OCI-LY3 (cell line): ENCODE data around the gene MUC2.

Experiments
- H2AFZ ChIP-seq: fragments of 200-600, 300-600 bp; shearing (Covaris generic); 2 replicates; pipeline ENCODE4 v1.6.0; 2014; ENCODE audit warnings: antibody characterized with exemption, low read depth, low read length
- H3K27ac ChIP-seq: fragments of 200-600, 300-600 bp; sonication (generic); 2 replicates; pipeline ENCODE4 v1.5.1; 2014; ENCODE audit warnings: mild to moderate bottlenecking, low read length, moderate library complexity, mixed read lengths
- H3K27me3 ChIP-seq: fragments of 200-600, 300-600 bp; sonication (generic); 2 replicates; pipeline ENCODE4 v1.6.1; 2014; ENCODE audit warnings: low read depth, low read length, mixed read lengths
- H3K36me3 ChIP-seq: fragments of 200-600, 300-600 bp; sonication (generic); replicated peaks from 2 replicates; pipeline ENCODE3; 2014; ENCODE audit warnings: low read depth, low read length, mixed read lengths
- H3K4me1 ChIP-seq: fragments of 300-600, 200-600 bp; sonication (generic); 2 replicates; pipeline ENCODE4 v1.6.1; 2014; ENCODE audit warnings: low read length, mixed read lengths
- H3K4me2 ChIP-seq: fragments of 200-600, 300-600 bp; sonication (generic); 2 replicates; pipeline ENCODE4 v1.6.1; 2014; ENCODE audit warnings: low read length, mixed read lengths
- H3K4me3 ChIP-seq: fragments of 300-600, 200-600 bp; sonication (generic); 2 replicates; pipeline ENCODE4 v1.5.1; 2014; ENCODE audit warnings: antibody characterized with exemption, mild to moderate bottlenecking, low read length, moderate library complexity
- H3K79me2 ChIP-seq: fragments of 300-600, 200-600 bp; shearing (Covaris generic); 2 replicates; pipeline ENCODE4 v1.6.1; 2014; ENCODE audit warnings: mild to moderate bottlenecking, low read length, mixed read lengths
- H3K9ac ChIP-seq: fragments of 300-600, 200-600 bp; shearing (Covaris generic); 2 replicates; pipeline ENCODE4 v1.6.0; 2014; ENCODE audit warnings: mild to moderate bottlenecking, low read length, moderate library complexity
- H3K9me3 ChIP-seq: fragments of 200-600, 300-600 bp; shearing (Covaris generic); 2 replicates; pipeline ENCODE4 v1.6.1; 2014; ENCODE audit warnings: low read length, mixed read lengths; ENCODE audit not compliant: insufficient read depth
- H4K20me1 ChIP-seq: fragments of 200-600, 300-600 bp; sonication (generic); 2 replicates; pipeline ENCODE4 v1.6.1; 2016; ENCODE audit warnings: low read length, mixed read lengths; ENCODE audit not compliant: insufficient read depth
- CTCF ChIP-seq: fragments of 200-600, 300-600 bp; sonication (generic); IDR thresholded peaks from 2 replicates; pipeline ENCODE4 v1.5.1; 2014; ENCODE audit warnings: antibody characterized with exemption, low read length, low read depth
- EZH2phosphoT487 ChIP-seq: fragments of 200-600 bp; shearing (Covaris generic); IDR thresholded peaks from 2 replicates; pipeline ENCODE4 v1.6.1; 2018; ENCODE audit warnings: antibody characterized with exemption, mixed run types, low read depth

Gene MUC2

DNA sequence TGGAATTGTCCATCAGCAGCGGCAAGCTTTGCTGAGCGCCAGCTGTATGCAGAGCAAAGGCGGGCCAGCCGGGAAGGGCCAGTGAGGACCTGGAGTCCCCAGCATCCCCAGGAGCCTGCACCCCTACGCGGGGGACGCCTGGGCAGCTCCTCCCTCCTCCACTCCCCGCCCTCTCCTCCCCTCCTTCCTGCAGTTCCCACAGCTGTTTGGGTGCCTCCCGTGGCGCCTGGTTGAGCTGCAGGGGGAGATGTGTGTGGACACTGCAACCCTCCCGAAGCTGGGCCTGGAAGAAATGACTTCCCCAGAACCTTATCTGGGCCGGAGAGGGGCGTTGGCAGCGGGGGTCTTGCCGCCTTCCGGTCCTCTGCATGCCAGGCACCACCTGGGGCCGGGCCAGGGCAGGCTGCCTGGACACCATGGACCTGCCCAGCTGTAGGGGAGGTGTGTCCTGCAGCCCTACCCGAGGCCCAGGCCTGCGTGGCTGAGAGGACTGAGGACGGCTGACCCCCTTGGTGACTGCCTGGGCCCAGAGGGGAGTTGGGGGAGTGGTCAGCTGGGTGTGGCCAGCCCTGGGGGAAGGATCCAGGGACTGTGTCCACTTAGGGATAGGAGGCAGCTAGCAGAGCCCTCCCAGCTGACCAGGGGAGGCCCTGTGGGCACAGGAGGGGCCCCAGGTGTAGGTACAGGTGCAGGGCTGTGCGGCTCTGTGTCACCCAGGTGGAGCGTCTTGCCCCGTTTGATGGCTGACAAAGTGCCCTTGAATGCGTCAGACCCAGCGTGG lies 21.4 kb upstream of the MUC2 start:
- Histone ChIP-seq H3K4me3 (no peak overlapping the region), H3K27ac (no peak overlapping the region), H3K9ac (no peak overlapping the region), H3K9me3 (no peaks in the 10 kb centered on the region), H3K27me3 (no peaks in the 10 kb centered on the region), H3K36me3 (no peaks in the 10 kb centered on the region), H2AFZ (no peak overlapping the region), H3K4me1 (no peaks in the 10 kb centered on the region), H4K20me1 (no peaks in the 10 kb centered on the region), H3K4me2 (no peak overlapping the region), H3K79me2 (no peaks in the 10 kb centered on the region)
- no peak for TF ChIP-seq EZH2phosphoT487
- TF ChIP-seq CTCF, result no peak

DNA sequence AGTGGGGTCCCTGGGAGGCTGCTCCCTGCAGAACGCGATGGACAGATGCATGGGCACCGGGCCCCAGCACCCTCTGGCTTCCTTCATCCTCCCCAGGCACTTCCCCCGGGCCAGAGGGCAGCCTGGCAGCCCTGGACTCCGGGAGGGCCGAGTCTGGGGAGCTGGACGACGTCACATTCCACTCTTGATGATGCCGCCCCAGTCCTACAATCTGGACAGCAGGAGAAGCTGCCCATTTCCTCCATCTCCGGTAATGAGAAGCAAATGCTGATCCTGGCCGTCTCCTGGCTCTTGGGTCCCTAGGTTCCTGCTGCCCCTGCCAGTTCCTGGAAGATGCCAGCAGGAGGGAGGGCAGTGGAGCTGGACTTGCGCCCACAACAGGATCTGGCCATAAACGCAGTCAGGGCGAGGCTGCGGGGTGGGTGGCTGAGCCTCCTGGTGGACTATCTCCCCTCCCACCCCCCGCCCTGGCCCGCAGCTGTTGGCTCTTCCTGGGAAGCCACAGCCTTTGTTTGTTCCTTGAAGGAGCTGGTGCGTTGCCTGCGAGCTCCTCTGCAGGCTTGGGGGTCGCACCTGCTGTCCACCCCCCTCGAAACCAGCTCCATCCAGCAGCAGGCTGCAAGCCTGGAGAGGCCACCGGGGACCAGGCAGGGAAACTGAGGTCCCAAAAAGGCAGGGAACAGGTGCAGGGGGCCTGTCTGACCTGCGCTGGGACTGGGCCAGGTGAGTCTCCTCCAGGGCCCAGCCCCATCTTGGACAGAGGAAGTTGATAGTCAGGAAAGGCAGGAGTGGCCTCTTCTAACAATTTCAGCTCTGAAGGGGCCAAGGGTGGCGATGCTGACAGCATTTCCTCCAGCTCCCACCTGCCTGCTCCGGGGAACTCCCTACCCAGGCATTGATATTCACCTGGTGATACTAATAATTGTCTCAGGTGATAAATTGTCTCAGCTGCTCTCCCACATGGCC lies 20.2 kb upstream of the MUC2 start:
- Histone ChIP-seq H3K27ac (no peak overlapping the region), H3K4me1 (no peaks in the 10 kb centered on the region), H3K9ac (no peak overlapping the region), H3K4me2 (no peak overlapping the region), H4K20me1 (no peaks in the 10 kb centered on the region), H3K9me3 (no peaks in the 10 kb centered on the region), H3K79me2 (no peaks in the 10 kb centered on the region), H2AFZ (no peak overlapping the region), H3K36me3 (no peaks in the 10 kb centered on the region), H3K27me3 (no peaks in the 10 kb centered on the region), H3K4me3 (no peak overlapping the region)
- no peak for TF ChIP-seq EZH2phosphoT487
- no peak for TF ChIP-seq CTCF

DNA sequence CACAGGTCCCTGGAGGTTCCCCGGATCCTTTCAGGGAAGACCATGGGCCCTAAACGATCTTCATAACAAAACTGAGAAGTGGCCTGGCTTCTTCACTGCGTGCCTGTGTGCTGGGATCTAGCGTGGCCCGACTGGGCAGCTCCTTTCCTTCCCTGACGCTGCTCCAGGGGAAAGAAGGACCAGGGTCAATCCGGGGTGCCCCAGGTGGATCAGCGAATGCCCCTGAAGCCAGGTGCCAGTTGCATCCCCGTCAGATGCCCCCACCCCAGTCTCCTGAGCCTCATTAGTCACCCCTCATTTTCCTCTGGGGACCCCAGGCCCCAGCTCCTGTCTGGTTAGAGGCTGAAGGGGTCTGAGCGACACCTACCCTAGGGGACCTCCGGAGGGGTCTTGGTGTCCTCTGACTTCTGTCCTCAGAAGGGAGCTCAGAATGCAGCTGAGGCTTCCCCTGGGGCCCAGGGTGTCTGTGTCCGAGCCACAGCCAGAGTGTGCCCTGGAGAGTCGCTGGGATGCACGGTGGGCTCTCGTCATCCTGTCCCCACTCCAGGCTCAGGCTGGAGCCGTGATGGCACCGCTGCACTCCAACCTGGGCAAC lies 19.5 kb upstream of the MUC2 start:
- Histone ChIP-seq H2AFZ (no peak overlapping the region), H4K20me1 (no peaks in the 10 kb centered on the region), H3K9me3 (no peaks in the 10 kb centered on the region), H3K4me2 (no peak overlapping the region), H3K4me1 (no peaks in the 10 kb centered on the region), H3K27me3 (no peaks in the 10 kb centered on the region), H3K79me2 (no peaks in the 10 kb centered on the region), H3K9ac (no peak overlapping the region), H3K36me3 (no peaks in the 10 kb centered on the region), H3K4me3 (no peak overlapping the region), H3K27ac (no peak overlapping the region)
- TF ChIP-seq CTCF (no peak), EZH2phosphoT487 (no peak)
